Neural cell (in vitro differentiated cells): ENCODE results near the gene FRMPD3. TPM values are rescaled to one million over a fixed set of nuclear protein-coding genes. Genes with fewer than 3 reads are reported as not detected.

Experiments
- H2AFZ ChIP-seq: fragments of 200-600, 300-800 bp; sonication (generic), shearing (Covaris generic); 2 replicates; pipeline ENCODE4 v1.6.0; 2014; ENCODE audit warnings: low read depth, mild to moderate bottlenecking, antibody characterized with exemption, low read length, moderate library complexity
- H3F3A ChIP-seq: fragments of 200-600 bp; shearing (Covaris generic); 2 replicates; pipeline ENCODE4 v1.6.1; 2016; ENCODE audit warnings: mild to moderate bottlenecking, moderate library complexity, mixed read lengths, antibody characterized with exemption, low read length; ENCODE audit not compliant: insufficient read depth, poor library complexity, severe bottlenecking
- H3K27ac ChIP-seq: fragments of 200-600, 300-800 bp; sonication (generic), shearing (Covaris generic); 2 replicates; pipeline ENCODE4 v1.5.1; 2014; ENCODE audit warnings: mild to moderate bottlenecking, low read length, moderate library complexity
- H3K27me3 ChIP-seq: fragments of 300-800, 200-600 bp; sonication (generic), shearing (Covaris generic); 2 replicates; pipeline ENCODE4 v1.6.0; 2014; ENCODE audit warnings: mild to moderate bottlenecking, low read depth, low read length, moderate library complexity; ENCODE audit not compliant: insufficient read depth
- H3K36me3 ChIP-seq: fragments of 300-800, 200-600 bp; sonication (generic), shearing (Covaris generic); 2 replicates; pipeline ENCODE4 v1.5.1; 2014; ENCODE audit warnings: mild to moderate bottlenecking, antibody characterized with exemption, low read length, moderate library complexity; ENCODE audit not compliant: insufficient read depth
- H3K4me2 ChIP-seq: fragments of 300-800, 200-600 bp; sonication (generic), shearing (Covaris generic); 2 replicates; pipeline ENCODE4 v1.6.0; 2014; ENCODE audit warnings: mild to moderate bottlenecking, low read length
- H3K4me3 ChIP-seq: fragments of 300-800, 200-600 bp; sonication (generic), shearing (Covaris generic); 2 replicates; pipeline ENCODE4 v1.5.1; 2014; ENCODE audit warnings: mild to moderate bottlenecking, low read length, moderate library complexity
- H3K79me2 ChIP-seq: fragments of 200-600 bp; shearing (Covaris generic); replicated peaks from 2 replicates; pipeline ENCODE4 v1.6.0; 2014; ENCODE audit warnings: mild to moderate bottlenecking, low read length, moderate library complexity; ENCODE audit not compliant: insufficient read depth
- H3K9ac ChIP-seq: fragments of 300-800, 200-600 bp; sonication (generic), shearing (Covaris generic); 2 replicates; pipeline ENCODE4 v1.6.1; 2016; ENCODE audit warnings: mild to moderate bottlenecking, low read length, mixed read lengths
- H3K9me2 ChIP-seq: fragments of 200-600 bp; shearing (Covaris generic); 2 replicates; pipeline ENCODE4 v1.6.1; 2016; ENCODE audit warnings: mild to moderate bottlenecking, low read length, mixed read lengths; ENCODE audit not compliant: insufficient read depth
- H3K9me3 ChIP-seq: fragments of 200-600, 300-800 bp; sonication (generic), shearing (Covaris generic); 2 replicates; pipeline ENCODE4 v1.6.1; 2016; ENCODE audit warnings: mild to moderate bottlenecking, mixed run types, low read length, moderate library complexity, mixed read lengths
- H4K20me1 ChIP-seq: fragments of 200-600 bp; shearing (Covaris generic); 2 replicates; pipeline ENCODE4 v1.6.1; 2016; ENCODE audit warnings: mild to moderate bottlenecking, mixed run types; ENCODE audit not compliant: insufficient read depth
- EP300 ChIP-seq: fragments of 450-650 bp; conservative IDR thresholded peaks from 2 replicates; pipeline ENCODE4 v1.6.1; 2014; ENCODE audit warnings: antibody characterized with exemption, mild to moderate bottlenecking, moderate library complexity; ENCODE audit not compliant: poor library complexity, severe bottlenecking
- EZH2 ChIP-seq: fragments of 200-600, 300-800 bp; shearing (Covaris generic), sonication (generic); IDR thresholded peaks from 2 replicates; pipeline ENCODE4 v1.6.1; 2014; ENCODE audit warnings: antibody characterized with exemption, low read length, borderline replicate concordance, mild to moderate bottlenecking; ENCODE audit not compliant: insufficient read depth, poor library complexity, severe bottlenecking
- MXI1 ChIP-seq: fragments of 450-650 bp; conservative IDR thresholded peaks from 2 replicates; pipeline ENCODE4 v1.6.1; 2014; ENCODE audit warnings: antibody characterized with exemption, mild to moderate bottlenecking; ENCODE audit not compliant: poor library complexity, severe bottlenecking
- POLR2AphosphoS5 ChIP-seq: IDR thresholded peaks from 2 replicates; pipeline ENCODE4 v1.6.1; 2012
- RAD21 ChIP-seq: fragments of 450-650 bp; conservative IDR thresholded peaks from 2 replicates; pipeline ENCODE4 v1.6.1; 2014; ENCODE audit warnings: antibody characterized with exemption, mild to moderate bottlenecking, moderate library complexity
- SMC3 ChIP-seq: fragments of 450-650 bp; conservative IDR thresholded peaks from 2 replicates; pipeline ENCODE4 v1.6.1; 2014; ENCODE audit warnings: antibody characterized with exemption, mild to moderate bottlenecking, moderate library complexity; ENCODE audit not compliant: poor library complexity
- TAF1 ChIP-seq: IDR thresholded peaks from 2 replicates; pipeline ENCODE4 v1.6.1; 2012; ENCODE audit warnings: low read depth
- polyA plus RNA-seq: library from polyadenylated mRNA; depleted of rRNA; stranded (reverse); fragments of >200 nt; gene quantifications from 2 replicates; pipeline ENCODE4 v1.2.3, GENCODE V29; 2014
- TF ChIP-seq, protein P1 (sequence below): IDR thresholded peaks from 2 replicates; pipeline ENCODE4 v1.6.1; 2012; ENCODE audit warnings: borderline replicate concordance
- TF ChIP-seq, protein P2 (sequence below): fragments of 450-650 bp; IDR thresholded peaks from 2 replicates; pipeline ENCODE4 v1.5.1; 2014; ENCODE audit warnings: antibody characterized with exemption, mild to moderate bottlenecking, moderate library complexity; ENCODE audit not compliant: poor library complexity, severe bottlenecking

FRMPD3 gene
- polyA plus RNA-seq, 1 donor from 2014 or later = 0.45 TPM

DNA sequence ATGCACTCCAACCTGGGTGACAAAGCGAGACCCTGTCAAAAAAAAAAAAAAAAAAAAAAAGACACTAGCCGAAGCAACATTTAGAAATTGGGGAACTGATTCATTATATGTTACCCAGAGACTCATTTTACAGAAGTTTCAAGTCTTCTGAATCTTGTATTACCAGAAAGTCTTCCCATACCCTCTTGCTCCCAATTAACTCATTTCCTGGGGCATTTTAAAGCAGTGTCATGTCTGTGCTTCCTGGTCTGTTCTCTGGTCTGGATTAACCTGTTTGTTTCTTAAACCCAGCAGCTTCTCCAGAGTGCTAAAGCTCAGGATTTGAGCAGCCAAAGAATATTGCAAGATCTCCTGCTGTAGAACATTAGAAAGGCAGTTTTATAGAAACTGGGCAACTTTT, 43.7 kb downstream of the FRMPD3 start:
- H3K9me3 ChIP-seq = no peaks in the 10 kb centered on the region
- no peaks in the 10 kb centered on the region for H3K9me2 ChIP-seq
- no peaks in the 10 kb centered on the region for H3K27me3 ChIP-seq
- no peaks in the 10 kb centered on the region for H3F3A ChIP-seq
- no peak overlapping the region for H2AFZ ChIP-seq
- no peak overlapping the region for H3K9ac ChIP-seq
- no peak for TF ChIP-seq EP300
- no peak for TF ChIP-seq SMC3
- TF ChIP-seq, protein P1, sequence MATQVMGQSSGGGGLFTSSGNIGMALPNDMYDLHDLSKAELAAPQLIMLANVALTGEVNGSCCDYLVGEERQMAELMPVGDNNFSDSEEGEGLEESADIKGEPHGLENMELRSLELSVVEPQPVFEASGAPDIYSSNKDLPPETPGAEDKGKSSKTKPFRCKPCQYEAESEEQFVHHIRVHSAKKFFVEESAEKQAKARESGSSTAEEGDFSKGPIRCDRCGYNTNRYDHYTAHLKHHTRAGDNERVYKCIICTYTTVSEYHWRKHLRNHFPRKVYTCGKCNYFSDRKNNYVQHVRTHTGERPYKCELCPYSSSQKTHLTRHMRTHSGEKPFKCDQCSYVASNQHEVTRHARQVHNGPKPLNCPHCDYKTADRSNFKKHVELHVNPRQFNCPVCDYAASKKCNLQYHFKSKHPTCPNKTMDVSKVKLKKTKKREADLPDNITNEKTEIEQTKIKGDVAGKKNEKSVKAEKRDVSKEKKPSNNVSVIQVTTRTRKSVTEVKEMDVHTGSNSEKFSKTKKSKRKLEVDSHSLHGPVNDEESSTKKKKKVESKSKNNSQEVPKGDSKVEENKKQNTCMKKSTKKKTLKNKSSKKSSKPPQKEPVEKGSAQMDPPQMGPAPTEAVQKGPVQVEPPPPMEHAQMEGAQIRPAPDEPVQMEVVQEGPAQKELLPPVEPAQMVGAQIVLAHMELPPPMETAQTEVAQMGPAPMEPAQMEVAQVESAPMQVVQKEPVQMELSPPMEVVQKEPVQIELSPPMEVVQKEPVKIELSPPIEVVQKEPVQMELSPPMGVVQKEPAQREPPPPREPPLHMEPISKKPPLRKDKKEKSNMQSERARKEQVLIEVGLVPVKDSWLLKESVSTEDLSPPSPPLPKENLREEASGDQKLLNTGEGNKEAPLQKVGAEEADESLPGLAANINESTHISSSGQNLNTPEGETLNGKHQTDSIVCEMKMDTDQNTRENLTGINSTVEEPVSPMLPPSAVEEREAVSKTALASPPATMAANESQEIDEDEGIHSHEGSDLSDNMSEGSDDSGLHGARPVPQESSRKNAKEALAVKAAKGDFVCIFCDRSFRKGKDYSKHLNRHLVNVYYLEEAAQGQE = no peak
- no peak for TF ChIP-seq TAF1
- TF ChIP-seq MXI1 = no peak
- TF ChIP-seq, protein P2, sequence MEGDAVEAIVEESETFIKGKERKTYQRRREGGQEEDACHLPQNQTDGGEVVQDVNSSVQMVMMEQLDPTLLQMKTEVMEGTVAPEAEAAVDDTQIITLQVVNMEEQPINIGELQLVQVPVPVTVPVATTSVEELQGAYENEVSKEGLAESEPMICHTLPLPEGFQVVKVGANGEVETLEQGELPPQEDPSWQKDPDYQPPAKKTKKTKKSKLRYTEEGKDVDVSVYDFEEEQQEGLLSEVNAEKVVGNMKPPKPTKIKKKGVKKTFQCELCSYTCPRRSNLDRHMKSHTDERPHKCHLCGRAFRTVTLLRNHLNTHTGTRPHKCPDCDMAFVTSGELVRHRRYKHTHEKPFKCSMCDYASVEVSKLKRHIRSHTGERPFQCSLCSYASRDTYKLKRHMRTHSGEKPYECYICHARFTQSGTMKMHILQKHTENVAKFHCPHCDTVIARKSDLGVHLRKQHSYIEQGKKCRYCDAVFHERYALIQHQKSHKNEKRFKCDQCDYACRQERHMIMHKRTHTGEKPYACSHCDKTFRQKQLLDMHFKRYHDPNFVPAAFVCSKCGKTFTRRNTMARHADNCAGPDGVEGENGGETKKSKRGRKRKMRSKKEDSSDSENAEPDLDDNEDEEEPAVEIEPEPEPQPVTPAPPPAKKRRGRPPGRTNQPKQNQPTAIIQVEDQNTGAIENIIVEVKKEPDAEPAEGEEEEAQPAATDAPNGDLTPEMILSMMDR = no peak
- TF ChIP-seq EZH2 = no peak
- TF ChIP-seq RAD21 = no peak
- no peak for TF ChIP-seq POLR2AphosphoS5
- no peaks in the 10 kb centered on the region for H3K36me3 ChIP-seq
- no peak overlapping the region for H3K4me3 ChIP-seq
- H3K4me2 ChIP-seq = no peak overlapping the region
- no peaks in the 10 kb centered on the region for H4K20me1 ChIP-seq
- H3K79me2 ChIP-seq = no peaks in the 10 kb centered on the region
- no peak overlapping the region for H3K27ac ChIP-seq

DNA sequence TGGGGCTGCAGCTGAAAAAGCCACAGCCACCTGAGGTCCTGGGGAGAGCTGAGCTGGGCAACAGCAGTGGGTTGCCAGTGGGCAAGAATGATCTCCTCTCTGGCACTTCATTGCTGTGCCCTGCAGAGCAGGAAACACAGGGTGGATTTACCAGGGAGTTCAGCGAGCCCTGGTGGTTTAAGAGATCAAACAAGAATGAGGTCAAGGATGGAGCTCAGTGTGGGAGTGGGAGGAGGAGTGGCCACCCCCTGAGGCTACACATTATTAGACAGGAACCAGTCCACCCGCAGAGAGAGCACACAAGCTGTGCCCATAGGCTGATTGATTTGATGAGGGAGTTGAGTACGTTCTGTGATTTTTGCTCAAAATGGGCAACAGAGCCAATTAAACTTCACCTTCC, 47.3 kb downstream of the FRMPD3 start:
- Histone ChIP-seq H3K27ac (no peak overlapping the region), H2AFZ (no peak overlapping the region), H3F3A (no peaks in the 10 kb centered on the region), H3K79me2 (no peaks in the 10 kb centered on the region), H3K9me2 (no peaks in the 10 kb centered on the region), H3K9ac (no peak overlapping the region), H3K9me3 (no peaks in the 10 kb centered on the region), H3K4me3 (no peak overlapping the region), H4K20me1 (no peaks in the 10 kb centered on the region), H3K36me3 (no peaks in the 10 kb centered on the region), H3K4me2 (no peak overlapping the region), H3K27me3 (no peaks in the 10 kb centered on the region)
- TF ChIP-seq, protein P1 = no peak
- no peak for TF ChIP-seq POLR2AphosphoS5
- TF ChIP-seq TAF1 = no peak
- no peak for TF ChIP-seq EZH2
- no peak for TF ChIP-seq MXI1
- TF ChIP-seq, protein P2 = no peak
- TF ChIP-seq SMC3 = no peak
- TF ChIP-seq RAD21 = no peak
- no peak for TF ChIP-seq EP300
